MG63 (cell line): ENCODE data around the gene MKI67. TPM values are rescaled to one million over a fixed set of nuclear protein-coding genes. Genes with fewer than 3 reads are reported as not detected.
A peak's percentile ranks its signal among the peaks of the same experiment; 100 is the strongest.

Experiments used
- DNase-seq: peaks from one replicate; pipeline ENCODE4 v3.0.0-alpha.2; 2020
- H3K27me3 ChIP-seq: fragments of 250-450 bp; sonication (Bioruptor Pico); 2 replicates; pipeline ENCODE4 v1.5.1; 2020; ENCODE audit warnings: mild to moderate bottlenecking, moderate library complexity
- H3K36me3 ChIP-seq: fragments of 250-450 bp; sonication (Bioruptor Pico); 2 replicates; pipeline ENCODE4 v1.5.1; 2020; ENCODE audit warnings: mild to moderate bottlenecking, moderate library complexity
- H3K4me3 ChIP-seq: fragments of 250-450 bp; sonication (Bioruptor Pico); 2 replicates; pipeline ENCODE4 v1.5.1; 2020; ENCODE audit warnings: mild to moderate bottlenecking, moderate library complexity
- H3K9me3 ChIP-seq: fragments of 250-450 bp; sonication (Bioruptor Pico); 2 replicates; pipeline ENCODE4 v1.5.1; 2020; ENCODE audit warnings: mild to moderate bottlenecking, moderate library complexity
- total RNA-seq: library from RNA; depleted of rRNA; stranded (reverse); fragments of >200 nt; shearing (Covaris generic); gene quantifications from 2 replicates; pipeline ENCODE4 v1.2.3, GENCODE V29; 2014; ENCODE audit warnings: low replicate concordance

MKI67 gene
- total RNA-seq, 1 experiment from 2014 or later, result 17.9 TPM

GRCh38 chr10:128081222-128081621, 45.0 kb downstream of the MKI67 start:
- Histone ChIP-seq H3K9me3 (no peaks in the 10 kb centered on the region), H3K4me3 (no peak overlapping the region), H3K27me3 (no peaks in the 10 kb centered on the region), H3K36me3 (no peaks in the 10 kb centered on the region)
- no peak for DNase-seq

DNA sequence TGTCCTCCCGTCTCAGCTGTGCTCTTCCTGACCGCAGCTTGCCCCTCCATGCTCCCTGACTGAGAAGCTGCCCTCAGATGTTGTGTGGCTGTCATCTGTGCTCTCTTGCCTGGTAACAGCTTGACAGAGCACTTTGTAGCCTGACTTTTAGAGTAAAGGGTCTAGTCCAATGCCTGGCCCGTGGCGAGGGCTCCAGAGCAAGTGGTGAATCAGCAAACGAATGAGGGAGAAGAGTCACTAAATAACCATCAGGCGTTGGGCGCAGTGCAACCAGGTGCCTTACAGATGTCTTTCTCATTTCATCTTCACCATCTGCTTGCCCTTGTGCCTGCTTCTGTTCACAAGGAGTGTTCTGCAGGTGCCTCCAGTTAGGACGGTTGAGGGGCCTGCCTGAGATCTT, 45.6 kb downstream of the MKI67 start:
- H3K36me3 ChIP-seq, result no peaks in the 10 kb centered on the region

GRCh38 chr10:128080231-128080630, 46.0 kb downstream of the MKI67 start:
- Histone ChIP-seq H3K4me3 (no peak overlapping the region), H3K36me3 (no peaks in the 10 kb centered on the region), H3K9me3 (no peaks in the 10 kb centered on the region), H3K27me3 (no peaks in the 10 kb centered on the region)
- no peak for DNase-seq

More for the DNA sequence above, 45.6 kb downstream of the MKI67 start:
- no peaks in the 10 kb centered on the region for H3K9me3 ChIP-seq
- H3K4me3 ChIP-seq, result no peak overlapping the region
- no peaks in the 10 kb centered on the region for H3K27me3 ChIP-seq
- DNase-seq, result no peak

DNA sequence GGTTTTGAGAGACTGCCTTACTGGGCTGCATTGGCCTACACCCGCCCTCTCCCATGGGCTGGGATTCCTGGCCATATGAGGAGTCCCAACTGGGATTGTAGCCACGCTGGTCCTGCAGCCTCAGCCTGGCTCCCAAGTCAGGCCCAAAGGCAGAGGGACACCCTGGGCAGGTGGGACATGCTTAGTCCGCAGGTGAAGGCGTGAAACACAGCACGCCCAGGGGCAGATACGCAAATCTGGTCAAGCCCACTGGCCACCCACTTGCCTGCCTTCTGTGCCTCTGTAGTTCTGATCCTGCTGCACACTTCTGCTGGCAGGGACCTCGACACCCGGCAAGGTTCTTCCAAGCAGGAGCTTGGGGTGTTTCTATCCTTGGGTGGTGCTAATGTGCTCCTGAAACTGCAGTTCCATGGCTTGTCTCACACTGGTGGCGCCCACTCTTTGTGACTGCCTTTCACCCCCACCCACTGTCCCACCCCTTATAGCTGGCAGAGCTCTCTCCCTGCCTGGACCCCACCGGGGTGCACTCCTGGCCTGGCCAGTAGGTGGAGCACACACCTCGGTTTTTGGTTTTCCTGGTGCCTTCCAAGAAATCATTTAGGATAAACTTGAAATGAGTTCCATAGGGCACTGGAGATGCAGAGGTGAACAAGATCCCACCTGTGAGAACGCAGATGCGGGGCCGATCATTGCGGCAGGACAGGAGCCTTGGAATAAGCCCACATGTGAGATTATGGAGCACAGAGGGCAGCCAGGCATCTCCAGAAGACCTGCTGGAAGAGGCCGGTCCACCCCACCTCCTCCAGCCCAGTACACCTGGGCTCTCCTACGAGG, 47.9 kb downstream of the MKI67 start:
- DNase-seq, result peak; percentile 30
- no peaks in the 10 kb centered on the region for H3K27me3 ChIP-seq
- no peak overlapping the region for H3K4me3 ChIP-seq
- H3K36me3 ChIP-seq, result no peaks in the 10 kb centered on the region
- no peaks in the 10 kb centered on the region for H3K9me3 ChIP-seq

DNA sequence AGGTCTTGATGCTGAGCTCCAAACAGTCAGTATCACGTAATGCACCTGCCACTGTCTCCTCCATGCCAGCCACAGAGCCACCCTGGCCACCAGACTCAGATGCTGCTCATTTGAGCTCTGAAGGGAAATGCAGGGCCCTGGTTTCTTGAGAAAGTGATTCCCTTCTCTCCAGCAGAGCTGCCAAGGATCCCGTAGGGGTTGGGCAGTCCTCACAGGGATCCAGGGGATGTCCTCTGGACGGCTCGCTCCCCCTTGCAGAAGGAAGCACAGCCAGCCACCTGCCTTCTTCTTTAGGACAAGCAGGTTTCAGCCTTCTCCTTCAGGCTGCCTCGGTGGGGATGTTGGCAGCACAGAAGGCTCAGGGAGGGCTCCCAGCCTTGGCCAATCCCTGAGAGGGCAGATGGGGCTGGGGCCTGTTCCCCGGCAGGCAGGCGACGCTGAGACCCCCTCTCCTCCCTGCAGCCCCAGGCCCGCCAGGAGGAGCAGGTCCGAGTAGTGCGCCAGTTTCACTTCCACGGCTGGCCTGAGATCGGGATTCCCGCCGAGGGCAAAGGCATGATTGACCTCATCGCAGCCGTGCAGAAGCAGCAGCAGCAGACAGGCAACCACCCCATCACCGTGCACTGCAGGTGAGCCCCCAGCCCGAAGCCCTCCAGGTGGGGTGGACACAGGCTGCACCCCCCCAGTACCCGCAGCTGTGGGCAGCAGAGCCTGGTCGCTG, 48.9 kb downstream of the MKI67 start:
- Histone ChIP-seq H3K9me3 (no peaks in the 10 kb centered on the region), H3K4me3 (no peak overlapping the region), H3K27me3 (no peaks in the 10 kb centered on the region), H3K36me3 (no peaks in the 10 kb centered on the region)
- no peak for DNase-seq

DNA sequence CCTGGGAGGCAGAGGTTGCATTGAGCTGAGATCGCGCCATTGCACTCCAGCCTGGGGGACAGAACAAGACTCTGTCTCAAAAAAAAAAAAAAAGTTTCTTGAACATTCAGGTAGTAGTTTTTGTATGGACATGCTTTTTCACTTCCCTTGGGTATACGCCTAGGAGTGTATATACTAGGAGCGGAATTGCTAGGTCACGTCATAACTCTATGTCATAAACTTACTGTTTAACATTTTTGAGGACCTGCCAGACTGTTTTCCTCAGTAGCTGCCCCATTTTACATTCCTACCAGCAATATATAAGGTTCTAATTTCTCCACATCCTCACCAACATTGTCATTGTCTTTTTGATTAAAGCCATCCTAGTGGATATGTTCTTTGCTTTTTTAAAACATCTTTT, 51.6 kb downstream of the MKI67 start:
- no peak overlapping the region for H3K4me3 ChIP-seq
- no peaks in the 10 kb centered on the region for H3K36me3 ChIP-seq
- H3K27me3 ChIP-seq, result no peaks in the 10 kb centered on the region
- no peak for DNase-seq
- no peaks in the 10 kb centered on the region for H3K9me3 ChIP-seq

GRCh38 chr10:128073890-128074289, 52.3 kb downstream of the MKI67 start:
- H3K4me3 ChIP-seq, result no peak overlapping the region
- no peak for DNase-seq
- H3K27me3 ChIP-seq, result no peaks in the 10 kb centered on the region
- no peaks in the 10 kb centered on the region for H3K9me3 ChIP-seq
- no peaks in the 10 kb centered on the region for H3K36me3 ChIP-seq

GRCh38 chr10:128072941-128073645, 53.1 kb downstream of the MKI67 start:
- Histone ChIP-seq H3K9me3 (no peaks in the 10 kb centered on the region), H3K27me3 (no peaks in the 10 kb centered on the region), H3K4me3 (no peak overlapping the region), H3K36me3 (no peaks in the 10 kb centered on the region)
- DNase-seq, result no peak

GRCh38 chr10:128072046-128072445, 54.2 kb downstream of the MKI67 start:
- Histone ChIP-seq H3K4me3 (no peak overlapping the region), H3K27me3 (no peaks in the 10 kb centered on the region), H3K9me3 (no peaks in the 10 kb centered on the region), H3K36me3 (no peaks in the 10 kb centered on the region)
- no peak for DNase-seq

DNA sequence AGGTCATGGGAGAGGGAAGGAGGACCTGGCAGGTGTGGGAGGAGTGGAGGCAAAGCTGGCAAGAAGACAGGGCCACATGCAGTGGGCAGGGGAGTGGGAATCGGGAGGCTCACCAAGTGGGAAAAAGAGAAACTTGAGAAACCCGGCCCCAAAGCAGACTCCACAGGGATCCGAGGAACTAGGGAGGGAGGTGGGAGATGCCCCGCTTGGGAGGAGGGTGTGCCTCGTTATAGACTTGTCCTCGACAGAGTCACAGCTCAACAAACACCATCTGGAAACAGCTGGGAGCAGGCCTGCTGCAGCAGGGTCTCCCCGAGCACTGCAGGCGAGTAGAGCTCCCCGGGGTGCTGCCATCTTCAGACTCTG, 54.8 kb downstream of the MKI67 start:
- Histone ChIP-seq H3K9me3 (no peaks in the 10 kb centered on the region), H3K36me3 (no peaks in the 10 kb centered on the region), H3K27me3 (no peaks in the 10 kb centered on the region), H3K4me3 (no peak overlapping the region)
- DNase-seq, result no peak

DNA sequence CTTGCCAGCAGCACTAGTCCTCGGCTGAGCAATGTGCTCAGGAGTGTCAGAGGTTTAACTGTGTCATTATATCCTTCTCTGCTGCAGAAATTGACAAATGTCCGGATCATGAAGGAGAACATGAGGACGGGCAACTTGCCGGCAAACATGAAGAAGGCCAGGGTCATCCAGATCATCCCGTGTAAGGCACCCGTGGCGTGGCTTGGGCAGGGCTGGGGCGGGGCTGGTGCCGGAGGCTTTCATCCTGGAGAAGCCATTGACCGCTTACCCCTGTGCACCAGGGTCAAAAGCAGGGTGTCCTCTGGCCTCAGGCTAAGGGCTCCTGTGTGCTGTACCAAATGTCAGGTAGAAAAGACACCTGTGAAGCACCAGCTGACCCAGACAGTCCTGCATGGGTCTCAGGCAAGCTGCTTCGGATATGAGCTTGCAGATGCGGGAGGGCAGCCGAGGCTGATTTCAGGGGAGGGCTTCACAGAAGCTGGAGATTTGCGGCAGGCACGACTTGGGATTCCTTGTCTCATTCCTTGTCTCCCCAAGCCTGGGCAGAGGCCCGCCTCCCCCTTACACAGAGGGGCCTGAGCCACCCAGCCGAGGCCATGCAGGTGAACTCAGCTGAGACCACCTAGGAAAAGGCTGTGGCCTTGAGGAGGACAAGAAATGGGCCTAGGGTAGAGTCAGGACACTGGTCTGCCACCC, 55.4 kb downstream of the MKI67 start:
- no peaks in the 10 kb centered on the region for H3K27me3 ChIP-seq
- H3K4me3 ChIP-seq, result no peak overlapping the region
- no peak for DNase-seq
- no peaks in the 10 kb centered on the region for H3K9me3 ChIP-seq
- no peaks in the 10 kb centered on the region for H3K36me3 ChIP-seq

- Histone ChIP-seq H3K36me3 (no peaks in the 10 kb centered on the region), H3K27me3 (no peaks in the 10 kb centered on the region), H3K4me3 (no peak overlapping the region), H3K9me3 (no peaks in the 10 kb centered on the region)
- no peak for DNase-seq
These were observed 56.1 kb downstream of the MKI67 start for GRCh38 chr10:128070161-128070560.

DNA sequence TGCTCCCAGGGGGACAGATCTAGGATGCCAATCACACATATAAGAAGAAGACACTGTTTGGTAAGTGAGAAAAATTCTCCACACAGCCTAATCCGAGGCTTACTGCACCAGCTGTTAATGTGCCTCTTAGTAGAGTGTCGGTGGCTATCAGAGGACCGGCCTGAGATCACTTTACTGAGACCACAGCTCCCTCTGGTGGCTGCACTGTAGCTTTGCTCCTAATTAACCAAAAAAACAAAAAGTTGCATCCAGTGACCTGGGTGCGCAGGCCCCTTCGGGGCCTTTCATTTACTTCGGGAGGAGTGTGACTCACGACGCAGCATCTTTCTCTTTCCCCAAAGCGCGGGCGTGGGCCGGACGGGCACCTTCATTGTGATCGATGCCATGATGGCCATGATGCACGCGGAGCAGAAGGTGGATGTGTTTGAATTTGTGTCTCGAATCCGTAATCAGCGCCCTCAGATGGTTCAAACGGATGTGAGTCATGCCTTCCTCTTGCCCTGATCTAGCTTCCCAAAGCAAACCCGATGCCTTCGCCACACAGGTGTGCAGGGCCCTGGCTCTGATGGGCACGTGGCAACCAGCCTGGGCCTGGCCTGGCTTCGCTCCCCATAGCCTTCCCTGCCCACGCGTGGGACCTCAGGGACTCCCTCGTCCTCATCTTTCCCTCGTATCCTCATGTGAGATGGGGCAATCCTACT, 56.7 kb downstream of the MKI67 start:
- H3K4me3 ChIP-seq, result no peak overlapping the region
- H3K27me3 ChIP-seq, result no peaks in the 10 kb centered on the region
- H3K9me3 ChIP-seq, result no peaks in the 10 kb centered on the region
- peak; percentile 54 for DNase-seq
- H3K36me3 ChIP-seq, result no peaks in the 10 kb centered on the region

GRCh38 chr10:128068398-128069285, 57.6 kb downstream of the MKI67 start:
- Histone ChIP-seq H3K36me3 (no peaks in the 10 kb centered on the region), H3K4me3 (no peak overlapping the region), H3K27me3 (no peaks in the 10 kb centered on the region), H3K9me3 (no peaks in the 10 kb centered on the region)
- DNase-seq, result no peak

GRCh38 chr10:128067691-128068397, 58.4 kb downstream of the MKI67 start:
- no peaks in the 10 kb centered on the region for H3K27me3 ChIP-seq
- no peak for DNase-seq
- no peaks in the 10 kb centered on the region for H3K36me3 ChIP-seq
- H3K9me3 ChIP-seq, result no peaks in the 10 kb centered on the region
- H3K4me3 ChIP-seq, result no peak overlapping the region
